ENCODE data around the gene SCNM1. TPM values are rescaled to one million over a fixed set of nuclear protein-coding genes. Genes with fewer than 3 reads are reported as not detected.

The SCNM1 gene
- total RNA-seq (10 to 100 TPM in 1 of 2 donors, 1 to 10 TPM in 1; 4.8 to 11.3 TPM), polyA plus RNA-seq (10 to 100 TPM in 1 of 2 donors, 1 to 10 TPM in 1; 9.7 to 14.3 TPM)

GRCh38 chr1:151165738-151166504, at the start of gene SCNM1, which contains the start of gene LYSMD1:
SCNM1 (plus strand) TSS chr1:151166144; CDS start chr1:151166153, 9 bp downstream.
LYSMD1 (minus strand) TSS chr1:151165902; CDS start chr1:151165258, 644 bp downstream.
- Histone ChIP-seq H3K9ac (ENCODE audit: low read depth in 1 of 2, low read length in 2 of 2) (peak within 1 kb of the TSS; percentile 90 to 91), H3K27ac (ENCODE audit: low read depth in 1 of 2, low read length in 2 of 2) (peak within 1 kb of the TSS; percentile 74 to 84), H3K4me1 (ENCODE audit: control insufficient read depth in 4 of 4, insufficient read depth in 4 of 4, low read length in 3 of 4) (peaks cover 3 to 31% (median 22%) of the 10 kb centered on the region in 4 donors), H3K9me3 (ENCODE audit: control insufficient read depth in 4 of 4, low read length in 3 of 4) (no peaks in the 10 kb centered on the region), H3K27me3 (ENCODE audit: control insufficient read depth in 4 of 4, insufficient read depth in 4 of 4, low read length in 3 of 4) (no peaks in the 10 kb centered on the region), H3K4me3 (ENCODE audit: low read depth in 1 of 3, low read length in 3 of 3) (peak within 1 kb of the TSS; percentile 56 to 99 (median 88)), H3K36me3 (ENCODE audit: control insufficient read depth in 4 of 4, insufficient read depth in 3 of 4, low read depth in 1 of 4, low read length in 3 of 4) (peaks cover 0 to 20% (median 5%) of the 10 kb centered on the region in 4 donors)
- TF ChIP-seq EGR1 (IDR thresholded peaks at IDR 0.05; ENCODE audit: low read depth in 2 of 2) (peak; percentile 96 to 98), JUND (IDR thresholded peaks at IDR 0.05) (peak; percentile 69 to 90), ZBTB33 (IDR thresholded peaks at IDR 0.05) (peak; percentile 98), RAD21 (IDR thresholded peaks at IDR 0.05) (peak; percentile 48 to 55), FOXA2 (IDR thresholded peaks at IDR 0.05) (peak; percentile 45), REST (IDR thresholded peaks at IDR 0.05) (peak; percentile 88), SP1 (IDR thresholded peaks at IDR 0.05) (peak; percentile 88), FOXA1 (IDR thresholded peaks at IDR 0.05) (peak; percentile 68), YY1 (IDR thresholded peaks at IDR 0.05) (peak; percentile 96), TAF1 (conservative IDR thresholded peaks at IDR 0.05) (peak; percentile 86), RXRA (IDR thresholded peaks at IDR 0.05) (peak; percentile 67 to 82), CTCF (IDR thresholded peaks at IDR 0.05; ENCODE audit: low read depth, low read length, missing input control) (peak; percentile 14), HNF4A (conservative IDR thresholded peaks at IDR 0.05) (peak in 1 of 2 donors; percentile 41), NR2F2 (IDR thresholded peaks at IDR 0.05) (peak; percentile 80), HNF4G (IDR thresholded peaks at IDR 0.05) (peak; percentile 61), GABPA (IDR thresholded peaks at IDR 0.05 in 1 of 2, conservative IDR thresholded peaks at IDR 0.05 in 1 of 2) (peak; percentile 89 to 99)
- TF ChIP-seq, protein P1, sequence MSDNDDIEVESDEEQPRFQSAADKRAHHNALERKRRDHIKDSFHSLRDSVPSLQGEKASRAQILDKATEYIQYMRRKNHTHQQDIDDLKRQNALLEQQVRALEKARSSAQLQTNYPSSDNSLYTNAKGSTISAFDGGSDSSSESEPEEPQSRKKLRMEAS (IDR thresholded peaks at IDR 0.05): peak; percentile 99
- TF ChIP-seq, protein P2, sequence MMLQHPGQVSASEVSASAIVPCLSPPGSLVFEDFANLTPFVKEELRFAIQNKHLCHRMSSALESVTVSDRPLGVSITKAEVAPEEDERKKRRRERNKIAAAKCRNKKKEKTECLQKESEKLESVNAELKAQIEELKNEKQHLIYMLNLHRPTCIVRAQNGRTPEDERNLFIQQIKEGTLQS (IDR thresholded peaks at IDR 0.05): peak; percentile 87
- DNase-seq (ENCODE audit: low spot score): peak; percentile 96
- WGBS: under 1% methylated on average over 38 of the region's 38 CpGs

All from liver (tissue), 9 donors.